Erythroblast (primary cell): ENCODE results near the gene CNIH2.
"Not testable (repeated sequence)": the region's sequence is repeated elsewhere in the genome, so short reads cannot be mapped to it uniquely, and the experiment has no call there.

Source experiments
- DNase-seq, 2 experiments: peaks; one replicate each; lab custom pipeline; 2025; lab: John Stamatoyannopoulos, UW
- GATA1 ChIP-seq: IDR thresholded peaks from 2 replicates; pipeline ENCODE4 v1.6.1; 2011; ENCODE audit warnings: low read depth, mild to moderate bottlenecking, control low read depth, low read length, moderate library complexity
- POLR2A ChIP-seq: IDR thresholded peaks from 2 replicates; pipeline ENCODE4 v1.6.1; 2011; ENCODE audit warnings: mild to moderate bottlenecking, low read length

Gene CNIH2

DNA sequence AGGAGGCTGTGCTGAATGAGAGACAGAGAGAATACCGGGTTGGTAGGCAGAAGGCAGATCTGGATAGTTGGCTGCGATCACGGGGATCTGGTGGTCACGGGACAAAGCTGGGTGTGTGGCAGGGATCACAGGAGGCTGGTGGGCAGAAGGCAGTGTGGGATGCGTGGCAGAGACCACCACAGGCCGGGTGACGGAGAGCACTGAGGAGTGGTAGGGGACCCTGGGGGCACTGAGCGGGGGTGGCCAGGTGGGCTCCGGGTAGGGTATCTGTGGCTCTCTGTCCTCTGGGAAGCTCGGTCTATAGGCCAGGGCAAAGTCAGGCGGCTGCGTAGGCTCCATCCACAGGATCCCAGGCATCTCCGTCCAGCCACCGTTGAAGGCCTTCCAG lies 37.5 kb downstream of the CNIH2 start:
- no peak for TF ChIP-seq POLR2A
- no peak for TF ChIP-seq GATA1
- no peak for DNase-seq

GRCh38 chr11:66315921-66316811 lies 38.2 kb downstream of the CNIH2 start:
- DNase-seq = no peak
- no peak for TF ChIP-seq GATA1
- no peak for TF ChIP-seq POLR2A

DNA sequence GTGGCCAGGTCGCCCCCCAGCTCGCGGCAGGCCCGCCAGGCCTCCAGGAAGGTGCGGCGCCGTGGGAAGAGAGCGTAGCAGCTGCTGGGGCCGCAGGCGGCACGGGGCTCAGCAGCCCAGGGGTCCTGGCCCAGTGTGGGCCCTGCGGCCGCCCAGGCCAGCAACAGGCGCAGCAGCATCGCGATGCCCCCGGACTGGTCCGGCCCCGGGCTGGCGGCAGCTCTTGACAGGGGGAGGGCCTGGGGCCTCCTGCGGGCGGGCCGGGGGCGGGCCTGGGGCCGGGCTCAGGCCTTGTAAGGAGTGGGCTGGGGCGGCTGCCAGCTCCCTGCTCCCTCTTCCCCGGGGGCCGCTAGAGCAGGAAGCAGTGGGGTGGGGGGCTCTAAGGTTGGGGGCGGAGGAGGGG lies 38.9 kb downstream of the CNIH2 start, which contains the start of gene CD248:
CD248 (minus strand) TSS at position 196 of the 403 bp plus-strand sequence; CDS start at position 179, 17 bp downstream.
- TF ChIP-seq POLR2A (no peak), GATA1 (no peak)
- no peak for DNase-seq

- no peak for DNase-seq
- TF ChIP-seq GATA1 (no peak), POLR2A (no peak)
Measured at GRCh38 chr11:66317322-66317722, 39.3 kb downstream of the CNIH2 start.

DNA sequence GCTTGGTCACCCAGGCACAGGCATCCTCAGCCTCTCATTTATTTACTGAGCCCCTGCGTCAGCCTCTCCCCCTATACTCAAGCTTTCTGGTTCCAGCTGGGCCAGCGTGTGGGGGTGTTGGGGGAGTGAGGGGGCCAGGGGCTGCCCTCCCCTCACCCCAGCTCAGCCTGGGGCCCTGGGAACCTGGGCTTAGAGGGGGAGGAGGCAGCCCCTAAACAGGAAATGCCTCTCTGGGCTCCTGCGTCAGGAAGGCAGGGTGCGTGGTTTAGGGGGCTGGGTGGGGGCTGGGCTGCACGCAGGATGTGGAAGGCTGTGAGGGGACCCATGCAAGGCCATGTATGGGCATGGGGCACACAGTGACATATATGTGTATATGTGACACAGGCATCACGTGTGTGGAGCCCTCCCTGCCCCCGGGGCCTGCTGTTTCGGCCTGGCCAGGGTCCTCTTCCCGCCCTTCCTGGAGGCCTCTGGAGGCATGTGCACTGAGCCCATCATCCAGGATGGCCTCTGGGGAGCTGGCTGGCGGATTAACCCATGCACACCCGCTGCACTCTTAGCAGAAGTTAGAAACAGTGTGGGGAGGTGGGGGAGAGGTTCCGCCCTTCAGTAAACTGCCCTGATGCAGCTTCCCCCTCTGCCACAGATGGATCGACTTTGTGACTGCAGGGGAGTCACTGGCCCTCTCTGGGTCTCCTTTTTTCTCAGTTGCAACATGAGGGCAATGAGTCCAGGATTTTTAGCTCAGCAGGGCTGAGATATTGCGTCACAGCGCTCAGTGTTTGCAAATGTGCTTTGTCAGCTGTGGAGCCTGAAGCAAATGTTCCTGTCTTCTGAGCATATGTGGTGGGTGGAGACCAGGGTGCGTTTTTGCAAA lies 40.0 kb downstream of the CNIH2 start:
- DNase-seq = peak in 1 of 2 experiments; percentile 50
- no peak for TF ChIP-seq POLR2A
- TF ChIP-seq GATA1 = no peak

GRCh38 chr11:66318600-66318970 lies 40.6 kb downstream of the CNIH2 start:
- TF ChIP-seq POLR2A = no peak
- no peak for TF ChIP-seq GATA1
- DNase-seq = no peak

GRCh38 chr11:66320289-66320688 lies 42.3 kb downstream of the CNIH2 start:
- DNase-seq = not testable (repeated sequence)

GRCh38 chr11:66320748-66321147 lies 42.8 kb downstream of the CNIH2 start:
- DNase-seq = not testable (repeated sequence)

- no peak for DNase-seq
- TF ChIP-seq GATA1 (no peak), POLR2A (no peak)
Measured at GRCh38 chr11:66321606-66322005, 43.6 kb downstream of the CNIH2 start.

GRCh38 chr11:66322732-66323427 lies 44.9 kb downstream of the CNIH2 start:
- no peak for DNase-seq
- no peak for TF ChIP-seq GATA1
- TF ChIP-seq POLR2A = no peak

- TF ChIP-seq GATA1 = no peak
- TF ChIP-seq POLR2A = no peak
- DNase-seq = no peak
Measured at GRCh38 chr11:66323684-66324083, 45.7 kb downstream of the CNIH2 start.

DNA sequence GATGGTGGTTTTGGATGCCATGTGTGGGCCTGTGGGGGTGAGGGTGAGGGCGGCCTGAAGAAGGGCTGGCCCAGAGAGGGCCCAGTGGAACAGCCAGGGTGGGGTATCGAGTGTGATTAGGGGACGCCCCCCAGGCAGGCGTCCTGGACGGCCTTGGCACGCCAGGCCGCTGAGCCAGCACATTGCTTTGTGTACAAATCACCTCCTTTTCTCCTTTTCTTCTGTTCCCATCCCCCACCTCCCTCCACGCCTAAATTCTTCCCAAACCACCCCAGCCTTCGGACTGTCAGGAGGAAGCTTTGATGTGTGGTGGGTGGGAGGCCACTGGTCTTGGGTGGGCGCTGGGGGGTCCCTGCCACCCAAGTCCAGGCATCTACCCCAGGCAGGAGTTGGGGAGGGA lies 46.7 kb downstream of the CNIH2 start:
- TF ChIP-seq POLR2A = no peak
- no peak for TF ChIP-seq GATA1
- DNase-seq = no peak

DNA sequence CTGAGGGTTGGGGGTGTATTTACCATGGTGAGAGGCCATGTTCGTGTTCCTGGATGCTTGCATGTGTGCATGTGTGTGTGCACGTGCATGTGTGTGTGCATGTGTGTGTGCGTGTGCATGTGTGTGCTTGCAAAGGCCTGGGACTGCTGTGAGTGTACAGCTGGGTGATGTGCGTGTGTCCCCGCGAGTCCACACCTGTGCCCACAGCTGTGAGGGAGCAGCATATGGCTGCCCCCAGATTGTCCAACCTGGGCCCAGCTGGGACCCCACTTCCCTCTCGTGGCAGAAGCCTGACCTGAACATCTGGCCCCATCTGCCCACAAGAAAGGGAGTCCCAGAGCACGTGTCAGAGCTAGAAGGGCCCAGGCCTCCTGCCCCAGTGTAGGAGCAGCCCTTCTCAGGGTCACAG lies 47.3 kb downstream of the CNIH2 start:
- no peak for TF ChIP-seq GATA1
- no peak for TF ChIP-seq POLR2A
- DNase-seq = no peak
